Measurements from ENCODE around the gene TOP3B.

DNA sequence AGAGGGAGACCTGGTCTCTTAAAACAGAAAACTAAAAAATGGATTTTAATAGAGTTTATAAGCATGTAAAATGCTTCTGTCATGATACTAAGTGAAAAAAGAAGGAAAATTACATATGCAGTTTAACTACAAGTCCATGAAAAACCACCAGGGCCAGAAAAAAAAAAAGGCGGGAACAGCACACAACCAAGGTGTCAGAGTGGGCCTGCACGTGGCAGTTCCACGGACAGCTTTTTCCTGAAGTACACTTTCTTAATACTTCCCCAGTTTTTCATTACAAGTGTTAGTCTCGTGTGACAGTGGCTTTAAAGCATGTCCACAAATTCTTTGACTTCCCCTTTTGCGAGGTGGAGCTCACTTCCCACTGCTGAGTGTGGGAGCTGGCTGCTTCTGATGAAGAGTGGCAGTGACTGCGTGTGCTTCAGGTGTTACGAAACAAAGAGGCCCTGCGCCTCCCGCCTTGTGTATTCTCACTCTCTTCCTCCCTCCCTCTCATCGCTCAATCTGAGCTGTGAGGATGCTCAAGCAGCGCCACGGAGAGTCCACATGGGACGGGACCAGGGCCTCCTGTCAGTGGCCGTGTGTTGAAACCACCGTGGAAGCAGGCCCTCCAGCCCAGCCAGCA lies 46.3 kb downstream of the TOP3B start:
- TF ChIP-seq SIN3A (IDR thresholded peaks at IDR 0.05; ENCODE audit: borderline replicate concordance, insufficient read depth, low read length) (no peak), POLR2AphosphoS5 (IDR thresholded peaks at IDR 0.05; ENCODE audit: low read depth, low read length) (no peak), TAF1 (IDR thresholded peaks at IDR 0.05; ENCODE audit: borderline replicate concordance, insufficient read depth, low read length) (no peak), REST (IDR thresholded peaks at IDR 0.05; ENCODE audit: insufficient read depth in 1 of 2, low read depth in 2 of 2, low read length in 2 of 2) (no peak)
